Uterus (tissue), 4 donors: ENCODE data around the gene ITGAV. TPM values are rescaled to one million over a fixed set of nuclear protein-coding genes. Genes with fewer than 3 reads are reported as not detected.
A peak's percentile ranks its signal among the peaks of the same experiment; 100 is the strongest.

ENCODE experiments used
- DNase-seq, 2 donors: peaks; one replicate each; pipeline ENCODE4 v3.0.0-alpha.2; 2019 to 2020
- H3K27ac ChIP-seq, 2 donors: fragments of 200-600 bp; sonication (generic); 1 replicate in 1 of 2; 2 replicates in 1 of 2; pipeline ENCODE4 v1.5.1; 2016 to 2018
- H3K27me3 ChIP-seq, 2 donors: fragments of 200-600 bp; sonication (generic); one replicate each; pipeline ENCODE4 v1.5.1; 2018 to 2019; ENCODE audit warnings: control low read depth in 1 of 2
- H3K36me3 ChIP-seq, 2 donors: fragments of 200-600 bp; sonication (generic); one replicate each; pipeline ENCODE4 v1.5.1; 2019; ENCODE audit warnings: control low read depth in 1 of 2
- H3K4me1 ChIP-seq, 2 donors: fragments of 200-600 bp; sonication (generic); one replicate each; pipeline ENCODE4 v1.5.1; 2018 to 2019; ENCODE audit warnings: control low read depth in 1 of 2
- H3K4me3 ChIP-seq, 2 donors: fragments of 200-600 bp; sonication (generic); 1 replicate in 1 of 2; 2 replicates in 1 of 2; pipeline ENCODE4 v1.5.1; 2018 to 2019; ENCODE audit warnings: mild to moderate bottlenecking in 1 of 2
- H3K9me3 ChIP-seq, 2 donors: fragments of 200-600 bp; sonication (generic); one replicate each; pipeline ENCODE4 v1.5.1; 2019; ENCODE audit warnings: control low read depth in 1 of 2
- CTCF ChIP-seq, 4 experiments: fragments of 200-600 bp in 2 of 4; fragments of 450-650 bp in 2 of 4; sonication (generic) in 2 of 4; IDR thresholded peaks; one replicate each; pipeline ENCODE4 v1.5.1; 2016 to 2019; ENCODE audit warnings: antibody characterized with exemption in 4 of 4, mild to moderate bottlenecking in 2 of 4, moderate library complexity in 1 of 4
- POLR2A ChIP-seq, 2 donors: fragments of 450-650 bp; IDR thresholded peaks; one replicate each; pipeline ENCODE4 v1.6.1; 2016; ENCODE audit warnings: antibody characterized with exemption in 2 of 2, mild to moderate bottlenecking in 1 of 2, moderate library complexity in 1 of 2
- intact Hi-C: fragments of 100-400 bp; cut with DNase I; formaldehyde crosslinking; loops from one replicate; pipeline ENCODE4 v1.15.1; 2023; ENCODE audit warnings: low total_unique reads
- total RNA-seq, 4 donors: library from RNA; depleted of rRNA in 3 of 4; stranded (reverse); fragments of >200 nt in 3 of 4; gene quantifications; one replicate each; pipeline versions ENCODE4 v1.1.0 to v1.2.4, GENCODE V29; 2014 to 2023
- donor health status: DM: yes; HTN: yes; CAD: no.

ITGAV gene
- total RNA-seq = 100 to 1,000 TPM in 2 of 4 donors, 10 to 100 TPM in 2; 76.9 to 232 (median 104) TPM

DNA sequence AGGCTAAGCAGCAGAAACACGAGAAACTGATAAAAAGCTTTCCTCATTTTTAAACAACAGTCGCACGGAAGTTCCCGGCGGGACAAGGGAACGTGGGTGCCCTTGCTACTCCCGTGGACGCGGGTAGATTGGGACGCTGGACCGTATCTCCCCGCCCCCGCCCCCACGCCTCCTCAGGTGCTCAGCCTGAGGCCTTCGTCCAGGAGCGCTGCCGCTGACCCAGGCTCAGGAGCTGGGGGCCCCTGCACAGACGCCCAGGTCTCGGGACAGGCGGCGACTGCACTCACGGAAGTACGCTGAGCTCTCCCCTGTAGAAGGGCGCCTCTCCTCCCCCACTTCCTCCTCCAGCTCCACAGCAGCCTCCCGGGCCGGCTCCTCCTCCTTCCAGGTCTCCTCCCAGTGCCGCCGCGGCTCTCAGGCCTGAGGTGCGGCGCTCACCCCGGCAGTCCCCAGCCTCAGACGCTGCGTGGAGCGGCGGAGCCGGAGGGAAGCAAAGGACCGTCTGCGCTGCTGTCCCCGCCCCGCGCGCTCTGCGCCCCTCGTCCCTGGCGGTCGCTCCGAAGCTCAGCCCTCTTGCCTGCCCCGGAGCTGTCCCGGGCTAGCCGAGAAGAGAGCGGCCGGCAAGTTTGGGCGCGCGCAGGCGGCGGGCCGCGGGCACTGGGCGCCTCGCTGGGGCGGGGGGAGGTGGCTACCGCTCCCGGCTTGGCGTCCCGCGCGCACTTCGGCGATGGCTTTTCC is at the start of gene ITGAV:
TSS of gene ITGAV (plus strand) at position 445 of the 738 bp plus-strand sequence. CDS start at position 728, 283 bp downstream.
- Histone ChIP-seq H3K4me3 (peak within 1 kb of the TSS; percentile 85 to 90), H3K4me1 (peaks cover 0 to 9% of the 10 kb centered on the region in 2 donors), H3K36me3 (no peaks in the 10 kb centered on the region), H3K27ac (peak within 1 kb of the TSS; percentile 96 to 98), H3K27me3 (no peaks in the 10 kb centered on the region), H3K9me3 (no peaks in the 10 kb centered on the region)
- intact Hi-C loops = no loop called here
- TF ChIP-seq POLR2A (IDR thresholded peaks at IDR 0.05) = peak; percentile 87 to 93
- peak in 1 of 4 experiments; percentile 18 for TF ChIP-seq CTCF (IDR thresholded peaks at IDR 0.05)
- DNase-seq = peak; percentile 88 to 93

DNA sequence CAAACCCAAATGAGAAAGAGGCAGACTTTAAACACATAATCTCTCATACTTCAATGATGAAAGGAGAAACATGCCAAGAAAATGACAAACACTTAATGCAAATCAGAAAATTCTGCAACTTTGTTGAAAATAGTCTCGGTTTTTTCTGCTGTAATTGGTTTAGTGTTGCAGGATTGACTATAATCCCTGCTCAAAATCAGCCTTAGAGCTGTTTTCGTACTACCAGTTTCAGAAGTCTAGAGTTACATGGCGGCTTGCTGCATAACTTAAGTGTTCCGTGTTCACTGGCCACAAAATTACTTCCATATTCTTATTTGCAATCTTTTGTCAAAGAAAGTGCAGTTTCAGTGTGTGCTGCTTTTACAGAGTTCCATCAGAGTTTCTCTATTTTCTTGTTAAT is 48.9 kb upstream of the ITGAV start:
- H3K4me3 ChIP-seq = no peak overlapping the region
- no peaks in the 10 kb centered on the region for H3K27me3 ChIP-seq
- H3K9me3 ChIP-seq = no peaks in the 10 kb centered on the region
- TF ChIP-seq CTCF (IDR thresholded peaks at IDR 0.05) = no peak
- no peak for TF ChIP-seq POLR2A (IDR thresholded peaks at IDR 0.05)
- DNase-seq = no peak
- intact Hi-C loops = no loop called here
- H3K4me1 ChIP-seq = peaks cover 4 to 7% of the 10 kb centered on the region in 2 donors
- H3K36me3 ChIP-seq = no peaks in the 10 kb centered on the region
- H3K27ac ChIP-seq = no peak overlapping the region

DNA sequence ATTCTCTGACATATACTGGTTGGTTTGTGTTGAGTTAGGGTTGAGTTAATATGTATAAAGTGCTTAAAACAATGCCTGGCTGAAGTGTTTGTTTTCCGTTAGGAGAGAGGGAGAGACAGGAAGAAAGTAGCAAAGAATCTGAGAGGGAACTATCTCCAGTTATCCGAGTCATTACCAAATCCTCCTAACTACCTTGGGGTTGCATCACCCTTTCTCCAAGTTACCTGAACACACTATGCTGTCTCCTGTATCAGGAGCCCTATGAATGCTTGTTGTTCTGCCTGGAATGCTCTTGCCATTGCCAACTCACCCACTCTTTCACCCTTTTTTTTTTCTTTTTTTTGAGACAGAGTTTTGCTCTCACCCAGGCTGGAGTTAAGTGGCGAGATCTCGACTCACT is 47.9 kb upstream of the ITGAV start:
- H3K4me3 ChIP-seq = no peak overlapping the region
- H3K4me1 ChIP-seq = peaks cover 4 to 7% of the 10 kb centered on the region in 2 donors
- TF ChIP-seq POLR2A (IDR thresholded peaks at IDR 0.05) (no peak), CTCF (IDR thresholded peaks at IDR 0.05) (no peak)
- no peaks in the 10 kb centered on the region for H3K36me3 ChIP-seq
- intact Hi-C loops = no loop called here
- H3K27me3 ChIP-seq = no peaks in the 10 kb centered on the region
- H3K27ac ChIP-seq = no peak overlapping the region
- no peak for DNase-seq
- no peaks in the 10 kb centered on the region for H3K9me3 ChIP-seq

- H3K9me3 ChIP-seq = no peaks in the 10 kb centered on the region
- H3K27ac ChIP-seq = peak overlapping the region; percentile 56 to 85
- no peaks in the 10 kb centered on the region for H3K27me3 ChIP-seq
- H3K36me3 ChIP-seq = no peaks in the 10 kb centered on the region
- DNase-seq = no peak
- intact Hi-C loops = no loop called here
- no peak for TF ChIP-seq POLR2A (IDR thresholded peaks at IDR 0.05)
- TF ChIP-seq CTCF (IDR thresholded peaks at IDR 0.05) = no peak
- peaks cover 4 to 7% of the 10 kb centered on the region in 2 donors for H3K4me1 ChIP-seq
- no peak overlapping the region for H3K4me3 ChIP-seq
Observed at GRCh38 chr2:186543561-186544131, 46.2 kb upstream of the ITGAV start.

GRCh38 chr2:186544255-186544675 is 45.6 kb upstream of the ITGAV start:
- peaks cover 4 to 7% of the 10 kb centered on the region in 2 donors for H3K4me1 ChIP-seq
- TF ChIP-seq POLR2A (IDR thresholded peaks at IDR 0.05) (no peak), CTCF (IDR thresholded peaks at IDR 0.05) (no peak)
- intact Hi-C loops = no loop called here
- no peak overlapping the region for H3K4me3 ChIP-seq
- DNase-seq = no peak
- no peaks in the 10 kb centered on the region for H3K9me3 ChIP-seq
- no peaks in the 10 kb centered on the region for H3K36me3 ChIP-seq
- H3K27ac ChIP-seq = peak overlapping the region; percentile 56 to 85
- no peaks in the 10 kb centered on the region for H3K27me3 ChIP-seq
